HCT116 (cell line): ENCODE results near the gene SPHK1. TPM values are rescaled to one million over a fixed set of nuclear protein-coding genes. Genes with fewer than 3 reads are reported as not detected.
A peak's percentile ranks its signal among the peaks of the same experiment; 100 is the strongest.

Source experiments
- ATAC-seq: fragments of 200-7000 bp; cut with Tn5 transposase; 2 replicates; pipeline ENCODE4 v1.9.1; 2020; ENCODE audit warnings: mild to moderate bottlenecking, moderate library complexity
- BruUV-seq: library from RNA; stranded (reverse); fragments of 400-500 nt; replicated peaks from 2 replicates; lab custom pipeline; 2021; lab: Mats Ljungman, UMichigan
- CTCF ChIA-PET: fragments of 300-600 bp; sonication (Branson Sonifier 250); formaldehyde crosslinking; loops from one replicate; lab custom pipeline; 2021; ENCODE audit warnings: antibody characterized with exemption; lab: Charles Lee
- POLR2A ChIA-PET: fragments of 300-600, 350-600 bp; sonication (Branson Sonifier 250); formaldehyde crosslinking; loops from one replicate; lab custom pipeline; 2021; ENCODE audit warnings: antibody characterized with exemption; lab: Charles Lee
- RAD21 ChIA-PET, 2 experiments: fragments of 300-600 bp; sonication (Branson Sonifier 250); formaldehyde crosslinking; loops; one replicate each; lab custom pipeline; 2023; ENCODE audit warnings: low total read pairs in 2 of 2; ENCODE audit not compliant: uncharacterized antibody in 2 of 2, unreplicated experiment in 2 of 2, low non-redundant PET in 1 of 2; lab: Charles Lee
- DNase-seq: peaks from one replicate; pipeline ENCODE4 v3.0.0-alpha.2; 2010; ENCODE audit warnings: low read depth, low spot score
- H2AFZ ChIP-seq: fragments of 200-600 bp; shearing (Covaris generic), sonication (generic); 2 replicates; pipeline ENCODE4 v1.6.1; 2017; ENCODE audit warnings: low read depth, mixed run types, mixed read lengths, antibody characterized with exemption, low read length; ENCODE audit not compliant: poor library complexity, severe bottlenecking
- H3K27ac ChIP-seq: 2 replicates; pipeline ENCODE4 v1.5.1; 2012; ENCODE audit warnings: low read depth, low read length
- H3K27me3 ChIP-seq: fragments of 200-600 bp; sonication (generic); 2 replicates; pipeline ENCODE4 v1.6.1; 2016; ENCODE audit warnings: mixed run types, low read length, mixed read lengths; ENCODE audit not compliant: insufficient read depth
- H3K36me3 ChIP-seq, 2 experiments: fragments of 200-500 bp in 1 of 2; fragments of 200-600 bp in 1 of 2; sonication (Bioruptor generic) in 1 of 2; sonication (generic) in 1 of 2; 2 replicates each; pipeline versions ENCODE4 v1.5.1 to v1.6.1; 2014 to 2016; ENCODE audit warnings: low read length in 2 of 2, inconsistent platforms in 1 of 2, mixed read lengths in 1 of 2, mixed run types in 1 of 2; ENCODE audit not compliant: insufficient read depth in 2 of 2, control insufficient read depth in 1 of 2
- H3K4me1 ChIP-seq, 2 experiments: fragments of 200-600 bp in 1 of 2; sonication (generic) in 1 of 2; 2 replicates each; pipeline versions ENCODE4 v1.5.1 to v1.6.1; 2012 to 2017; ENCODE audit warnings: low read length in 2 of 2, inconsistent platforms in 1 of 2, mild to moderate bottlenecking in 1 of 2, mixed read lengths in 1 of 2, mixed run types in 1 of 2, moderate library complexity in 1 of 2; ENCODE audit not compliant: insufficient read depth in 2 of 2, control insufficient read depth in 1 of 2
- H3K4me2 ChIP-seq: fragments of 200-600 bp; sonication (generic); 2 replicates; pipeline ENCODE4 v1.6.1; 2017; ENCODE audit warnings: mixed run types, low read length, mixed read lengths
- H3K4me3 ChIP-seq, 2 experiments: fragments of 200-600 bp in 1 of 2; sonication (generic) in 1 of 2; replicated peaks in 1 of 2; 2 replicates each; pipeline ENCODE4 v1.5.1; 2011 to 2016; ENCODE audit warnings: low read length in 2 of 2, control low read depth in 1 of 2, low read depth in 1 of 2, mild to moderate bottlenecking in 1 of 2, mixed read lengths in 1 of 2, mixed run types in 1 of 2
- H3K79me2 ChIP-seq: fragments of 200-600 bp; sonication (generic); 2 replicates; pipeline ENCODE4 v1.6.1; 2017; ENCODE audit warnings: mild to moderate bottlenecking, mixed run types, low read length, moderate library complexity, mixed read lengths; ENCODE audit not compliant: insufficient read depth
- H3K9ac ChIP-seq: fragments of 200-600 bp; sonication (generic); 2 replicates; pipeline ENCODE4 v1.6.1; 2016; ENCODE audit warnings: low read length, mixed read lengths
- H3K9me2 ChIP-seq: fragments of 200-600 bp; sonication (generic), shearing (Covaris generic); 2 replicates; pipeline ENCODE4 v1.6.1; 2017; ENCODE audit warnings: mixed run types, mild to moderate bottlenecking, moderate library complexity; ENCODE audit not compliant: insufficient read depth
- H3K9me3 ChIP-seq, 2 experiments: fragments of 200-500 bp in 1 of 2; fragments of 200-600 bp in 1 of 2; sonication (Bioruptor generic) in 1 of 2; sonication (generic) in 1 of 2; 2 replicates each; pipeline ENCODE4 v1.6.1; 2014 to 2017; ENCODE audit warnings: low read length in 2 of 2, mixed read lengths in 2 of 2, inconsistent platforms in 1 of 2, low read depth in 1 of 2, mild to moderate bottlenecking in 1 of 2, mixed run types in 1 of 2, moderate library complexity in 1 of 2; ENCODE audit not compliant: control insufficient read depth in 1 of 2, insufficient read depth in 1 of 2
- H4K20me1 ChIP-seq: fragments of 200-600 bp; sonication (generic), shearing (Covaris generic); 2 replicates; pipeline ENCODE4 v1.6.1; 2017; ENCODE audit warnings: mixed run types, mild to moderate bottlenecking, moderate library complexity; ENCODE audit not compliant: insufficient read depth
- EGR1 ChIP-seq: IDR thresholded peaks from 2 replicates; pipeline ENCODE4 v1.6.1; 2012; ENCODE audit warnings: low read depth
- ELF1 ChIP-seq: IDR thresholded peaks from 2 replicates; pipeline ENCODE4 v1.6.1; 2012; ENCODE audit warnings: low read depth, borderline replicate concordance
- EZH2 ChIP-seq: fragments of 200-600 bp; sonication (generic); IDR thresholded peaks from 2 replicates; pipeline ENCODE4 v1.6.1; 2017; ENCODE audit warnings: antibody characterized with exemption, mixed run types
- FOSL1 ChIP-seq: IDR thresholded peaks from 2 replicates; pipeline ENCODE4 v1.6.1; 2012; ENCODE audit warnings: low read depth
- JUND ChIP-seq: IDR thresholded peaks from 2 replicates; pipeline ENCODE4 v1.6.1; 2012
- POLR2A ChIP-seq: IDR thresholded peaks from 2 replicates; pipeline ENCODE4 v1.7.0; 2011; ENCODE audit warnings: borderline replicate concordance; ENCODE audit not compliant: insufficient read depth, insufficient read length; ENCODE audit errors: extremely low read depth
- POLR2AphosphoS5 ChIP-seq: IDR thresholded peaks from 2 replicates; pipeline ENCODE4 v1.6.1; 2011; ENCODE audit warnings: mild to moderate bottlenecking, low read depth, low read length, moderate library complexity
- RAD21 ChIP-seq: IDR thresholded peaks from 2 replicates; pipeline ENCODE4 v1.6.1; 2012; ENCODE audit warnings: low read depth, mild to moderate bottlenecking
- REST ChIP-seq: IDR thresholded peaks from 2 replicates; pipeline ENCODE4 v1.6.1; 2012; ENCODE audit warnings: low read depth
- SIN3A ChIP-seq: IDR thresholded peaks from 2 replicates; pipeline ENCODE4 v1.6.1; 2012; ENCODE audit warnings: low read depth
- SP1 ChIP-seq: IDR thresholded peaks from 2 replicates; pipeline ENCODE4 v1.6.1; 2012; ENCODE audit warnings: low read depth
- SRF ChIP-seq: IDR thresholded peaks from 2 replicates; pipeline ENCODE4 v1.6.1; 2012; ENCODE audit warnings: low read depth
- TCF7L2 ChIP-seq: IDR thresholded peaks from 2 replicates; pipeline ENCODE4 v1.7.0; 2011; ENCODE audit warnings: borderline replicate concordance, inconsistent platforms; ENCODE audit not compliant: insufficient read depth, insufficient read length; ENCODE audit errors: extremely low read depth
- YY1 ChIP-seq: IDR thresholded peaks from 2 replicates; pipeline ENCODE4 v1.6.1; 2011; ENCODE audit warnings: low read length, low read depth, moderate library complexity, mild to moderate bottlenecking; ENCODE audit not compliant: insufficient replicate concordance; ENCODE audit errors: extremely low read depth
- ZBTB33 ChIP-seq: IDR thresholded peaks from 2 replicates; pipeline ENCODE4 v1.6.1; 2011; ENCODE audit warnings: mild to moderate bottlenecking, low read length, moderate library complexity; ENCODE audit not compliant: insufficient replicate concordance; ENCODE audit errors: extremely low read depth
- ZNF274 ChIP-seq: fragments of 200-500 bp; sonication (Bioruptor generic); IDR thresholded peaks from 2 replicates; pipeline ENCODE4 v1.6.1; 2014; ENCODE audit warnings: mild to moderate bottlenecking, low read depth, low read length, inconsistent platforms
- intact Hi-C: fragments of 100-400 bp; cut with micrococcal nuclease; formaldehyde crosslinking; loops from 2 replicates; pipeline ENCODE4 v1.10.0; 2022
- total RNA-seq: library from RNA; stranded (reverse); gene quantifications from one replicate; pipeline ENCODE4 v1.2.1, GENCODE V29; 2021; ENCODE audit not compliant: unreplicated experiment
- TF ChIP-seq, protein P1 (sequence below): IDR thresholded peaks from 2 replicates; pipeline ENCODE4 v1.6.1; 2012
- TF ChIP-seq, protein P2 (sequence below), 3 experiments: fragments of 200-600 bp in 1 of 3; sonication (generic) in 1 of 3; IDR thresholded peaks in 2 of 3; conservative IDR thresholded peaks in 1 of 3; 2 replicates each; pipeline ENCODE4 v1.5.1; 2012 to 2017; ENCODE audit warnings: low read depth in 2 of 3, low read length in 2 of 3, antibody characterized with exemption in 1 of 3, borderline replicate concordance in 1 of 3, control low read depth in 1 of 3, mild to moderate bottlenecking in 1 of 3, mixed read lengths in 1 of 3, mixed run types in 1 of 3, moderate library complexity in 1 of 3; ENCODE audit not compliant: insufficient read depth in 1 of 3

SPHK1 gene
- total RNA-seq, 1 experiment from 2014 or later: 4.6 TPM

GRCh38 chr17:76385892-76386786 lies 1.7 kb downstream of the SPHK1 start:
- ChIA-PET CTCF (interaction anchor here (0.9 to 4.7 kb wide), 14 partner anchors 7 to 107 kb away, joined by 3 to 42 read pairs (median 4); no protein-coding TSS in a partner anchor), POLR2A (no interaction called here), RAD21 (interaction anchor here in 1 of 2 experiments (1.0 kb wide), 1 partner anchor 13 kb away, joined by 3 read pairs; no protein-coding TSS in a partner anchor)
- H3K9me2 ChIP-seq: no peaks in the 10 kb centered on the region
- H3K79me2 ChIP-seq: no peaks in the 10 kb centered on the region
- BruUV-seq: no TSS peak
- peak overlapping the region; percentile 98 for H3K4me2 ChIP-seq
- peak; percentile 68 for DNase-seq
- peak overlapping the region; percentile 26 for H2AFZ ChIP-seq
- peak overlapping the region; percentile 28; the same call in 1 of the 2 replicates for H3K9ac ChIP-seq
- H3K27ac ChIP-seq: no peak overlapping the region
- peaks cover 4 to 9% of the 10 kb centered on the region in 2 experiments; a peak in 3 of 4 replicates for H3K36me3 ChIP-seq
- no peaks in the 10 kb centered on the region for H3K9me3 ChIP-seq
- intact Hi-C loops: loop anchor here (5.0 kb wide), 1 partner anchor 34 kb away; the partner anchor contains the start of gene PRPSAP1
- peak; percentile 30 for ATAC-seq
- no peaks in the 10 kb centered on the region for H4K20me1 ChIP-seq
- peaks cover 11% of the 10 kb centered on the region; the same call in 1 of the 2 replicates for H3K27me3 ChIP-seq
- H3K4me3 ChIP-seq: peak overlapping the region; percentile 37 to 73
- H3K4me1 ChIP-seq: peaks cover 26 to 41% of the 10 kb centered on the region in 2 experiments
- TF ChIP-seq EZH2 (no peak), SIN3A (no peak), SP1 (no peak), ELF1 (no peak), SRF (no peak), ZBTB33 (no peak), FOSL1 (no peak), REST (no peak), POLR2AphosphoS5 (no peak), RAD21 (no peak), POLR2A (no peak), ZNF274 (no peak), TCF7L2 (no peak), EGR1 (no peak), YY1 (peak; percentile 71), JUND (no peak)
- TF ChIP-seq, protein P1, sequence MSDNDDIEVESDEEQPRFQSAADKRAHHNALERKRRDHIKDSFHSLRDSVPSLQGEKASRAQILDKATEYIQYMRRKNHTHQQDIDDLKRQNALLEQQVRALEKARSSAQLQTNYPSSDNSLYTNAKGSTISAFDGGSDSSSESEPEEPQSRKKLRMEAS: peak; percentile 83
- TF ChIP-seq, protein P2, sequence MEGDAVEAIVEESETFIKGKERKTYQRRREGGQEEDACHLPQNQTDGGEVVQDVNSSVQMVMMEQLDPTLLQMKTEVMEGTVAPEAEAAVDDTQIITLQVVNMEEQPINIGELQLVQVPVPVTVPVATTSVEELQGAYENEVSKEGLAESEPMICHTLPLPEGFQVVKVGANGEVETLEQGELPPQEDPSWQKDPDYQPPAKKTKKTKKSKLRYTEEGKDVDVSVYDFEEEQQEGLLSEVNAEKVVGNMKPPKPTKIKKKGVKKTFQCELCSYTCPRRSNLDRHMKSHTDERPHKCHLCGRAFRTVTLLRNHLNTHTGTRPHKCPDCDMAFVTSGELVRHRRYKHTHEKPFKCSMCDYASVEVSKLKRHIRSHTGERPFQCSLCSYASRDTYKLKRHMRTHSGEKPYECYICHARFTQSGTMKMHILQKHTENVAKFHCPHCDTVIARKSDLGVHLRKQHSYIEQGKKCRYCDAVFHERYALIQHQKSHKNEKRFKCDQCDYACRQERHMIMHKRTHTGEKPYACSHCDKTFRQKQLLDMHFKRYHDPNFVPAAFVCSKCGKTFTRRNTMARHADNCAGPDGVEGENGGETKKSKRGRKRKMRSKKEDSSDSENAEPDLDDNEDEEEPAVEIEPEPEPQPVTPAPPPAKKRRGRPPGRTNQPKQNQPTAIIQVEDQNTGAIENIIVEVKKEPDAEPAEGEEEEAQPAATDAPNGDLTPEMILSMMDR (IDR thresholded peaks at IDR 0.05 in 2 of 3, conservative IDR thresholded peaks at IDR 0.05 in 1 of 3; ENCODE audit: borderline replicate concordance in 1 of 3, insufficient read depth in 1 of 3, low read depth in 2 of 3, low read length in 2 of 3): peak; percentile 83 to 98 (median 85)
